Fibroblast of lung (primary cell): Measurements from ENCODE around the gene C9orf50.

Experiments
- EZH2 ChIP-seq: IDR thresholded peaks from 2 replicates; pipeline ENCODE4 v1.5.1; 2012; ENCODE audit warnings: low read length, control low read depth, mild to moderate bottlenecking; ENCODE audit errors: missing control alignments
- TF ChIP-seq, protein P1 (sequence below), 2 donors: IDR thresholded peaks in 1 of 2; conservative IDR thresholded peaks in 1 of 2; 1 replicate in 1 of 2; 2 replicates in 1 of 2; pipeline ENCODE4 v1.5.1; 2011 to 2012; ENCODE audit warnings: low read length in 2 of 2, control low read depth in 1 of 2, inconsistent platforms in 1 of 2, low read depth in 1 of 2, mild to moderate bottlenecking in 1 of 2

DNA sequence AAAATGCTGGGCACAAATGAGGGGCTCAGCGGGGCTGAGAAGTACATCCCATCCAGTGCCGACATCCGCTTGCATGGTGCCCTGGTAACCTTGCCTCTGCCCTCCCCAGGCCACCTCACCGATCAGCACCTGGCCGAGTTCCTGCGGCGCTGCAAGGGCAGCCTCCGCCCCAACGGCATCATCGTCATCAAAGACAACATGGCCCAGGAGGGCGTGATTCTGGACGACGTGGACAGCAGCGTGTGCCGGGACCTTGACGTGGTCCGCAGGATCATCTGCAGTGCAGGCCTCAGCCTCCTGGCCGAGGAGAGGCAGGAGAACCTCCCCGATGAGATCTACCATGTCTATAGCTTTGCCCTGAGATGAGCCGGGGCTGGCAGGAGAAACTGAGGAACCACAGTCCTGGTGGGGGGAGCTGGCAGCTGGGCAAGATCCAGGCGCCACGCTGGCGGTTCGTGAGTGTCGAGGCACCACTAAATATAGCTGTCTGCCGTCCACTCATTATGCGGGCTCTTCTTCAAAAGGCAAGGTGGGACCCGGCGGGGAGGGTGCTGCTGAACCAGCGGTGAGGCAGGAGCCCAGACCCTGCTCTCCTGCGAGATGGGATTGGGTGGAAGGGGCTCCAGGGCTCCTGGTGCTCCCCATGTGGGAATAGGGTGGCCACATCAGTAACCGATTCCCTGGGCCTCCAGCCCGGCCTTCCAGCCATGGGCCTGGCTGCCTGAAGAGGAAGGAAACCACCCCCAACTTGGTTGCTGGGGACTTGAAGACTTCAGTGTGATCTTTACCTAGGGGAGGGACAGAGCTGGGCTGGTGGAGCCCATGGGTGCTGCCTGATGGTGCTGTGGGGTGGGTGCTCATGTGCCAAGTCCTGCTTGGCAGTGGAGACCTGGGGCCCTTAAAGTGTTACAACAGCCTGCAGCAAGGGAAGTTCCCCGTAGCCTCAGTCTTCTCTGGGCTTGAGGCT lies 14.5 kb upstream of the C9orf50 start:
- no peak for TF ChIP-seq EZH2
- TF ChIP-seq, protein P1, sequence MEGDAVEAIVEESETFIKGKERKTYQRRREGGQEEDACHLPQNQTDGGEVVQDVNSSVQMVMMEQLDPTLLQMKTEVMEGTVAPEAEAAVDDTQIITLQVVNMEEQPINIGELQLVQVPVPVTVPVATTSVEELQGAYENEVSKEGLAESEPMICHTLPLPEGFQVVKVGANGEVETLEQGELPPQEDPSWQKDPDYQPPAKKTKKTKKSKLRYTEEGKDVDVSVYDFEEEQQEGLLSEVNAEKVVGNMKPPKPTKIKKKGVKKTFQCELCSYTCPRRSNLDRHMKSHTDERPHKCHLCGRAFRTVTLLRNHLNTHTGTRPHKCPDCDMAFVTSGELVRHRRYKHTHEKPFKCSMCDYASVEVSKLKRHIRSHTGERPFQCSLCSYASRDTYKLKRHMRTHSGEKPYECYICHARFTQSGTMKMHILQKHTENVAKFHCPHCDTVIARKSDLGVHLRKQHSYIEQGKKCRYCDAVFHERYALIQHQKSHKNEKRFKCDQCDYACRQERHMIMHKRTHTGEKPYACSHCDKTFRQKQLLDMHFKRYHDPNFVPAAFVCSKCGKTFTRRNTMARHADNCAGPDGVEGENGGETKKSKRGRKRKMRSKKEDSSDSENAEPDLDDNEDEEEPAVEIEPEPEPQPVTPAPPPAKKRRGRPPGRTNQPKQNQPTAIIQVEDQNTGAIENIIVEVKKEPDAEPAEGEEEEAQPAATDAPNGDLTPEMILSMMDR (conservative IDR thresholded peaks at IDR 0.05 in 1 of 2, IDR thresholded peaks at IDR 0.05 in 1 of 2; ENCODE audit: low read depth in 1 of 2, low read length in 2 of 2), result no peak
